GM19463 (cell line): ENCODE measurements around the gene GUCY1A1.

Experiments
- ATAC-seq: cut with Tn5 transposase; IDR thresholded peaks from one replicate; pipeline ENCODE4 v1.9.1; 2021; ENCODE audit warnings: mild to moderate bottlenecking, moderate library complexity; ENCODE audit not compliant: unreplicated experiment

GUCY1A1 gene

DNA sequence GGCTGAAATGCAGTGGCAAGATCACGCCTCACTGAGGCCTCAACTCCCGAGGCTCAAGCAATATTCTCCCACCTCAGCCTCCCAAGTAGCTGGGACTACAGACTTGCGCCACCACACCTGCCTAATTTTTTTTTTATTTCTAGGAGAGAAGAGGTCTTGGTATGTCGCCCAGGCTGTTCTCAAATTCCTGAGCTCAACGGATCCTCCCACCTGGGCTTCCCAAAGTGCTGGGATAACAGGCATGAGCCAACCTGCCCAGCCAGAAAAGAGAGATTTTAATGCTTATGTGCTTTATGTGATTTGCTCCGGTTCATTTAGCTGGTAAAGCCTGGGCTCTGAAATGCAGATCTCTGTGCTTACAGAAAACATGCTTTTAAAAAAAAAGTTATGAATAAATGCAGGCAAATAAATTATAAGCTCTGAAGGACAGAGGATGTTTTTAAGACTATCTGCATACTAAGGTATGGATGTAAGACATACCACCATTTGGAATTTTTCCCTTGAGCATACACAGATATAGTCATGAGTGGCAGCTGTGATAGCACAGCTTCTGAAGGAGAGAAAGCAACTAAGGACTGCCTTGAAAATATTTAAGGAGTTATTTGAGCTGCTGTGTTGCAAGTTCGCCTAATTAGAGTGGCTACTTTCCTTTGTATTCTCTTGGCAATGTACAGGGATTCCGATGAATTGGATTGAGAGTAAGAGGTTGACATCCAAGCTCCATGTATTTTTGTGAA lies 106.0 kb downstream of the GUCY1A1 start:
- no peak for ATAC-seq

DNA sequence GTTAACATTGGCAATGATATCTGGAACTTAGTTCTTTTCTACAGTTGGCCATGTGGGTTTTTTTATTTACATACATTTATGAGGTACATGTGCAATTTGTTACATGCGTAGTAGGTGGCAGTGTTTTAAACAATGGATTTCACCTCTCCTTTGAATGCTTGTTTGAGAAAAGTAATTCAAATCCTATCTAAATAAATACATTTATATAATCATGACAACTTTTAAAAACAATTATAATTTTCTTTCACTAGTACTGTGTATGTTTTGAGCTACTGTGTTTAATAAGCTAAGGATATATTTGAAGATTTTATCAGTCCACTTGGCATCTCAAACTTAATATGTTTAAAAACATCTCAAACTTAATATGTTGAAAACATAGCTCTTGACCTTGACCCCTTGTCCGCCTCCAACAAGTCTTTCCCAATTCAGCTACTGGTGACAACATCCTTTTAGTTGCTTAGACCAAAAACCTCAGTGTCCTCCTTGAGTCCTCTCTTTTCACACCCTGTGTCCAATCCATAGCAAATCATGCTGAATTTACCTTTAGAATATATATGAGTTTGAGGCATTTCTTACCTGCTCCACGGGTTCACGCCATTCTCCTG lies 106.7 kb downstream of the GUCY1A1 start:
- ATAC-seq = no peak

GRCh38 chr4:155774033-155774432 lies 107.4 kb downstream of the GUCY1A1 start:
- no peak for ATAC-seq

DNA sequence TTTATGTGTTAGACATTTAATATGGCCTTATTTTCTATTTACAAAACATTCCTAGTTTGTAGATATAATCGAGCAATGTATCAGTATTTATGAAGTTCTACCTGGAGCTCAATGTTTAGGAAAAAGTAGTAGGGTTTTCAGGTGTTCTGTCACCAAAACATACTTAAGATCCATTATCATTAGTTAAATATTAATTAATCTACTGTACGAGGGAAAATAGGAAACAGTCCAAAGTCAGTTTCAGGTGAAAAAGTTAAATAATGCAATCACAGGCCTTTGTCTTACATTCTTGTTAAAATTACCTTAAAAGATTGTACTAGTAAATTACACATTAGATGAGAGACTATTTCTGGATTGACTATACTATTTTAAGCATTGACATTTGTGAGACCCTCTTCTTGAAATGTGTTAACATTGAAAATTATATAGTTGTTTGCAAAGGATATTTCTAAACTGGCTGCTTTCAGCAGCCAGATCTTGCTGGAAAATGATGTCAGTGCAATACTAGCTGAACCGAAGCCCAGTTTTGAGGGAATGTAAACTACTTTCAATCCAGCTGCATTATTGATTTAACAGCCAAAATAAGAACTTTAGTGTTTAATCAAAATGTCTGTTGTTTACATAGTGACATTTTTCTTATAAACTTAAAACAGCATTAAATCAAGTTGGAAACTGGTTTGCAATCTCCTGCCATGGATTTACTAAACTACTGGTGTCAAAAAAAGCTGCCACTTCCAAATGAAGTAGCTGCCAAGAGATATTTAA lies 111.5 kb downstream of the GUCY1A1 start:
- no peak for ATAC-seq

GRCh38 chr4:155780775-155781174 lies 114.1 kb downstream of the GUCY1A1 start:
- ATAC-seq = no peak

DNA sequence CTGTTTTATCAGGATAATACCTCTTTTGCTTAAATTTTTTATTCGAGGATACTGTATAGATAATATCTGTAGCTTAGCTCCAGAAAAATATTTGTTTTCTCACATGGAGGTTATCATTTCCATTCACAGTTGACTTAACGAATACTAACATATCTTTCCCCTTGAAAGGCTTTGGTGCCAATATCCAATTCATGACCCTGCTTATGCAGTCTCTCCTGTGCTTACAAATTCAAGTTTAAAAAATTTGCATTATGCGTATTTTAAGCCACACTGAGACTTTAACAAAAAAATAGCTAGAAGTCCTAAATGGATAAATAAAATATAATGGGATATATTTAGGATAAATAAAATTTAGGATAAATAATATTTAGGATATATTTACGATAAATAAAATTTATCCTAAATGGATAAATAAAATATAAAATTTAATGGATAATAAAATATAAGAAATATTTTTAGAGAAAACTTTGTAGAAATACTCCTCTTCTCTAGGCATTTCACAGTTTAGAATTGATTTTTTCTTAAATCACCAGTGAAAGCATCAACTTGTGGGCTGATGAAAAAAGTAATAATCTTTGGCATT lies 114.7 kb downstream of the GUCY1A1 start:
- no peak for ATAC-seq
